GM12872 (cell line): ENCODE measurements around the gene TADA3.

Experiments used
- TF ChIP-seq, protein P1 (sequence below): IDR thresholded peaks from 3 replicates; pipeline ENCODE4 v1.5.1; 2011; ENCODE audit warnings: low read depth, mild to moderate bottlenecking, low read length, moderate library complexity; ENCODE audit not compliant: insufficient read depth

Gene TADA3

DNA sequence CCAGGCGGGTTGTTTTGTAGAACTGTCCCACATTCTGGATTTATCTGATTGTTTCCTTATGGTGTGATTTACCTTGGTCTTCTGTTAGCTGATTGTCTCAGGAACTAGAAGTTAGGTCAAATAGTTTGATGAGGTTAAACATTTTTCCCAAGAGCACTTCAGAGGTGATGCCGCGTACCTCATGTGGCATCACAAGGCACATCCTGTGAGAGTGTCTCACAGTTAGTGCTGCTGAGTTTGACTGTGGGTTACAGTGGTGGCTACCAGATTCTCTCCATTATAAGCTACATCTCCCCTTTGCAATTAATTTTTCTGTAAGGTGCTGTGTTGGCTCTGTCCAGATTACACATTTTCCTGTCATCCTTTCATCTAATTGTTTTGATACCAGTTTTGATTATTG, 39.0 kb upstream of the TADA3 start:
- TF ChIP-seq, protein P1, sequence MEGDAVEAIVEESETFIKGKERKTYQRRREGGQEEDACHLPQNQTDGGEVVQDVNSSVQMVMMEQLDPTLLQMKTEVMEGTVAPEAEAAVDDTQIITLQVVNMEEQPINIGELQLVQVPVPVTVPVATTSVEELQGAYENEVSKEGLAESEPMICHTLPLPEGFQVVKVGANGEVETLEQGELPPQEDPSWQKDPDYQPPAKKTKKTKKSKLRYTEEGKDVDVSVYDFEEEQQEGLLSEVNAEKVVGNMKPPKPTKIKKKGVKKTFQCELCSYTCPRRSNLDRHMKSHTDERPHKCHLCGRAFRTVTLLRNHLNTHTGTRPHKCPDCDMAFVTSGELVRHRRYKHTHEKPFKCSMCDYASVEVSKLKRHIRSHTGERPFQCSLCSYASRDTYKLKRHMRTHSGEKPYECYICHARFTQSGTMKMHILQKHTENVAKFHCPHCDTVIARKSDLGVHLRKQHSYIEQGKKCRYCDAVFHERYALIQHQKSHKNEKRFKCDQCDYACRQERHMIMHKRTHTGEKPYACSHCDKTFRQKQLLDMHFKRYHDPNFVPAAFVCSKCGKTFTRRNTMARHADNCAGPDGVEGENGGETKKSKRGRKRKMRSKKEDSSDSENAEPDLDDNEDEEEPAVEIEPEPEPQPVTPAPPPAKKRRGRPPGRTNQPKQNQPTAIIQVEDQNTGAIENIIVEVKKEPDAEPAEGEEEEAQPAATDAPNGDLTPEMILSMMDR: no peak

DNA sequence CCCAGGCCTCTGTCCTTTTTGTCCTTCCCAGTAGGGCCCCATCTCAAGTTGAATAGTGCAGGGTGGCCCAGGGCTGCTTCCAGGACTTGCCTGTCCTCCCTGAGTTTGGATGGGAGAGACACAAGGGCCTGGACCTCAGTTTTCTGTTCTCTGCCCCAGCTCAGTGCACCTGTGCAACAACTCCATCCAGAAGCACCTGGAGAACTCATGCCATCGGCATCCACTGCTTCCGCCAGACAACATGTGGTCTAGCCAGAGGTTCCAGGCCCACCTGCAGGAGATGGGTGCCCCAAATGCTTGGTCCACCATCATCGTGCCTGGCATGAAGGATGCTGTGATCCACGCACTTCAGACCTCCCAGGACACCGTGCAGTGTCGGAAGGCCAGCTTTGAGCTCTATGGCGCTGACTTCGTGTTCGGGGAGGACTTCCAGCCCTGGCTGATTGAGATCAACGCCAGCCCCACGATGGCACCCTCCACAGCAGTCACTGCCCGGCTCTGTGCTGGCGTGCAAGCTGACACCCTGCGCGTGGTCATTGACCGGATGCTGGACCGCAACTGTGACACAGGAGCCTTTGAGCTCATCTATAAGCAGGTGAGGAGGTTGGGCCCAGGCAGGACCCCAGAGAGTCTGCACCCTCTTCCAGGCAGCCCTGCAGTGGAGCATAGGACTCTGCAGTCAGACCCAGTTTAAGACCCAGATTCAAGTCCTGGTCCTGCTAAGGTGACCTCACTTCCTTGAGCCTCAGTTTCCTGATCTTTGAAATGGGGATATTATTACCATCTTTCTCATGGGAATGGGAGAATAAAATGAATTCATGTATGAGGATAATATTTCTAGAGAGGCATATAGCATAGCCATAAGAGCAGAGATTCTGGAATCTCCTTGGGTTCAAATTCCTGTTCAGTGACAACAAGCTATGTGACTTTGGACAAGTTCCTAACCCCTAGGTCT, 36.8 kb upstream of the TADA3 start:
- TF ChIP-seq, protein P1: no peak

DNA sequence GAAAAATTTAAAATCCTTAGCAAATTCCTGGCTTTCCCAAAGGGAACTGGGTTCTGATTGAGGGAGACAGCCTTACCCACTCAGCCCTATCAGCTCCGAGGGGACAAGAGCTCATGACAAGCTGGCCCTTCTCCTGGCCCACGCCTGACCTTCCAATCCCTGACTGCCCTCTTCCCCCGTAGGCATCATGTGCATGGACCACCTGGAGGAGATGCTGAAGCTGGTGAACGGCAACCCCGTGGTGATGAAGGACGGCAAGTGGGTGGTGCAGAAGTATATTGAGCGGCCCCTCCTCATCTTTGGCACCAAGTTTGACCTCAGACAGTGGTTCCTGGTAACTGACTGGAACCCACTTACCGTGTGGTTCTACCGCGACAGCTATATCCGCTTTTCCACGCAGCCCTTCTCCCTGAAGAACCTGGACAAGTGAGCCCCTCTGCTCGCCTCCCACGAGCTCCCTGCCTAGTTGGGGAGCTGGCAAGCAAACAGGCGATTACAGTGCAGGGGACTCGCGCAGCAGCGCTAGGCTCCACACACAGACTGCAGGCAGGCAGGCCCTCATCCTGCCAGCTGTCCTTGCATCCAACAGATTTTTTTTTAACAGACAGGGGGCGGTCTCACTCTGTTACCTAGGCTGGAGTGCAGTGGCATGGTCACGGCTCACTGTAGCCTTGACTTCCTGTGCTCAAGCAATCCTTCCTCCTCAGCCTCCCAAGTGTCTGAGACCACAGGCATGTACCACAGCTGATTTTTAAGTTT, 34.7 kb upstream of the TADA3 start:
- TF ChIP-seq, protein P1: peak; percentile 40

GRCh38 chr3:9825451-9826040, 33.3 kb upstream of the TADA3 start:
- TF ChIP-seq, protein P1: no peak

GRCh38 chr3:9820946-9821345, 28.7 kb upstream of the TADA3 start:
- TF ChIP-seq, protein P1: 0 out of 3 replicates have a peak, but pooled peaks have one; percentile 21

DNA sequence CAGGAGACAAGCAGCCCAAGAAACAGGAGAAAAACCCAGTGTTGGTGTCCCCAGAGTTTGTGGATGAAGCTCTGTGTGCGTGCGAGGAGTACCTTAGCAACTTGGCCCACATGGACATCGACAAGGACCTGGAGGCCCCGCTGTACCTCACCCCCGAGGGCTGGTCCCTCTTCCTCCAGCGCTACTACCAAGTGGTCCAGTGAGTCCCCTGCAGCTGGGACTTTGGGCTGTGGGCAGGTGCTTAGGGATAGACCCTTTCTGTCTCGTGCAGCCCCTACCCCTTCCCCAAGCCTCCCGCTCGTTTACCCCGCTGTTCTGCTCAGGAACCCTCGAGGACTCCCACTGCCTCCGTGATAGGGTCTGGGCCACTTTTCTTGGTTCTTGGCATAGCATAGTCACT, 28.3 kb upstream of the TADA3 start:
- TF ChIP-seq, protein P1: no peak

- TF ChIP-seq, protein P1: no peak
Observed at GRCh38 chr3:9818666-9819335, 26.5 kb upstream of the TADA3 start.
